ENCODE data around the gene BORCS5. TPM values are rescaled to one million over a fixed set of nuclear protein-coding genes. Genes with fewer than 3 reads are reported as not detected.

BORCS5 gene
- total RNA-seq, 1 experiment from 2014 or later: 6.4 TPM

GRCh38 chr12:12445882-12446181, 89.0 kb downstream of the BORCS5 start:
- H3K79me2 ChIP-seq (ENCODE audit: low read length): no peaks in the 10 kb centered on the region
- no peaks in the 10 kb centered on the region for H3K9me2 ChIP-seq (replicated peaks; ENCODE audit: insufficient read depth, low read length)
- no peak overlapping the region for H3K4me2 ChIP-seq (ENCODE audit: low read depth, low read length, poor library complexity, severe bottlenecking)
- H3K4me1 ChIP-seq (ENCODE audit: low read length): no peaks in the 10 kb centered on the region
- DNase-seq: no peak
- H3K36me3 ChIP-seq (ENCODE audit: insufficient read depth, low read length): no peaks in the 10 kb centered on the region
- H3K27ac ChIP-seq (ENCODE audit: low read length): no peak overlapping the region
- H2AFZ ChIP-seq (ENCODE audit: low read length): no peak overlapping the region
- H3K9me3 ChIP-seq (ENCODE audit: low read length): no peaks in the 10 kb centered on the region
- no peak overlapping the region for H3K4me3 ChIP-seq (ENCODE audit: low read length)
- H4K20me1 ChIP-seq (ENCODE audit: insufficient read depth, low read depth, low read length): 0 out of 2 replicates have a peak, but pooled peaks cover 4% of the 10 kb centered on the region
- no peaks in the 10 kb centered on the region for H3K27me3 ChIP-seq (ENCODE audit: low read length)
- no peak overlapping the region for H3K9ac ChIP-seq (ENCODE audit: low read length)

DNA sequence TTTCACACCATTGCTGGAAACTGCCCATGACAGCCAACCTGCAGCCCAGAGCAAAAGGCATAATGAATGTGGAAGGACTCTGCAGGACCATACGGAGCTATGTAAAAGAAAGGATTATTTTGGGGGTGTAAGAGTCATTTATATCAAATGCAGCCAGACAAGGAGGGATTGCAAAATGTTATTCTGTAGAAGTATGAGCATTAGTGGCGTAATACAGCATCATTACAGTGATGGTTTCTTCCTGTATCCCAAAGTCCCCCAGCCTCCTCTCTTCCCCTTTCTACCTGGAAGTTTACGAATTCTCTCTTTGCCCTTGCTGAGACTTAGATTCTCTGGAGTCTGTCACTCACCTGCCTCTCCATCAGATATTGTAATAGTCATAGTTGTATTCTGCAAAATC, 89.9 kb downstream of the BORCS5 start:
- Histone ChIP-seq H3K9me3 (ENCODE audit: low read length) (no peaks in the 10 kb centered on the region), H2AFZ (ENCODE audit: low read length) (no peak overlapping the region), H4K20me1 (ENCODE audit: insufficient read depth, low read depth, low read length) (0 out of 2 replicates have a peak, but pooled peaks cover 4% of the 10 kb centered on the region), H3K9me2 (replicated peaks; ENCODE audit: insufficient read depth, low read length) (no peaks in the 10 kb centered on the region), H3K4me3 (ENCODE audit: low read length) (no peak overlapping the region), H3K36me3 (ENCODE audit: insufficient read depth, low read length) (no peaks in the 10 kb centered on the region), H3K79me2 (ENCODE audit: low read length) (no peaks in the 10 kb centered on the region), H3K9ac (ENCODE audit: low read length) (no peak overlapping the region), H3K27ac (ENCODE audit: low read length) (no peak overlapping the region), H3K4me2 (ENCODE audit: low read depth, low read length, poor library complexity, severe bottlenecking) (no peak overlapping the region), H3K27me3 (ENCODE audit: low read length) (no peaks in the 10 kb centered on the region), H3K4me1 (ENCODE audit: low read length) (no peaks in the 10 kb centered on the region)
- no peak for DNase-seq

GRCh38 chr12:12447236-12447635, 90.4 kb downstream of the BORCS5 start:
- Histone ChIP-seq H3K4me3 (ENCODE audit: low read length) (no peak overlapping the region), H3K36me3 (ENCODE audit: insufficient read depth, low read length) (no peaks in the 10 kb centered on the region), H3K4me2 (ENCODE audit: low read depth, low read length, poor library complexity, severe bottlenecking) (no peak overlapping the region), H3K9me2 (replicated peaks; ENCODE audit: insufficient read depth, low read length) (no peaks in the 10 kb centered on the region), H3K79me2 (ENCODE audit: low read length) (no peaks in the 10 kb centered on the region), H3K27ac (ENCODE audit: low read length) (no peak overlapping the region), H3K9ac (ENCODE audit: low read length) (no peak overlapping the region), H4K20me1 (ENCODE audit: insufficient read depth, low read depth, low read length) (0 out of 2 replicates have a peak, but pooled peaks cover 4% of the 10 kb centered on the region), H2AFZ (ENCODE audit: low read length) (no peak overlapping the region), H3K9me3 (ENCODE audit: low read length) (no peaks in the 10 kb centered on the region), H3K27me3 (ENCODE audit: low read length) (no peaks in the 10 kb centered on the region), H3K4me1 (ENCODE audit: low read length) (no peaks in the 10 kb centered on the region)
- no peak for DNase-seq

GRCh38 chr12:12447837-12448236, 91.0 kb downstream of the BORCS5 start:
- Histone ChIP-seq H3K4me2 (ENCODE audit: low read depth, low read length, poor library complexity, severe bottlenecking) (no peak overlapping the region), H3K27me3 (ENCODE audit: low read length) (no peaks in the 10 kb centered on the region), H3K9me2 (replicated peaks; ENCODE audit: insufficient read depth, low read length) (no peaks in the 10 kb centered on the region), H4K20me1 (ENCODE audit: insufficient read depth, low read depth, low read length) (0 out of 2 replicates have a peak, but pooled peaks cover 4% of the 10 kb centered on the region), H3K4me3 (ENCODE audit: low read length) (no peak overlapping the region), H3K27ac (ENCODE audit: low read length) (no peak overlapping the region), H3K9me3 (ENCODE audit: low read length) (no peaks in the 10 kb centered on the region), H3K4me1 (ENCODE audit: low read length) (no peaks in the 10 kb centered on the region), H3K79me2 (ENCODE audit: low read length) (no peaks in the 10 kb centered on the region), H3K9ac (ENCODE audit: low read length) (no peak overlapping the region), H2AFZ (ENCODE audit: low read length) (no peak overlapping the region), H3K36me3 (ENCODE audit: insufficient read depth, low read length) (no peaks in the 10 kb centered on the region)
- DNase-seq: no peak

GRCh38 chr12:12449533-12450025, 92.7 kb downstream of the BORCS5 start:
- Histone ChIP-seq H3K9ac (ENCODE audit: low read length) (no peak overlapping the region), H3K79me2 (ENCODE audit: low read length) (no peaks in the 10 kb centered on the region), H3K36me3 (ENCODE audit: insufficient read depth, low read length) (no peaks in the 10 kb centered on the region), H3K4me3 (ENCODE audit: low read length) (no peak overlapping the region), H4K20me1 (ENCODE audit: insufficient read depth, low read depth, low read length) (no peaks in the 10 kb centered on the region), H3K9me2 (replicated peaks; ENCODE audit: insufficient read depth, low read length) (no peaks in the 10 kb centered on the region), H2AFZ (ENCODE audit: low read length) (no peak overlapping the region), H3K27ac (ENCODE audit: low read length) (no peak overlapping the region), H3K27me3 (ENCODE audit: low read length) (no peaks in the 10 kb centered on the region), H3K4me2 (ENCODE audit: low read depth, low read length, poor library complexity, severe bottlenecking) (no peak overlapping the region), H3K9me3 (ENCODE audit: low read length) (no peaks in the 10 kb centered on the region), H3K4me1 (ENCODE audit: low read length) (no peaks in the 10 kb centered on the region)
- no peak for DNase-seq

DNA sequence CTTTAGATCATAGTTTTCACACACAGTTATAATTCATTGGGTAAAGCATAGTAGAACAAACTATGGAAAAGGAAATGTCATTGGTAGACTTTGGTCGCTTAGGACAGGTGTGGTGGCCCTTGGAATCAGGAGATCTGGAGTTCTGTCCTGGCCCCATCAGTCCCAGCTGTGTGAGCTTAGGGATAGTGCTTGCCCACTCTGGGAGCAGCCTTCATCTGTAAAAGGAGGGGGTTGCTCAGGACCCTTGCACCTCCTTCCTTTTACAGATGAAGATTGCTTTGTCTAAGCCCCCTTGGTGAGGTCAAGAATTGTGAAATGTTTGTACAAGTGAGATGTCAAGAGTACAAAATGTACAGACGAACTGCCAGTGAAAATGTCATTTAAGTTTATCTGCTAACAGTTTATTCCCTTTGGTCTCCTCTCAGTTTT, 93.2 kb downstream of the BORCS5 start:
- Histone ChIP-seq H4K20me1 (ENCODE audit: insufficient read depth, low read depth, low read length) (no peaks in the 10 kb centered on the region), H3K9me2 (replicated peaks; ENCODE audit: insufficient read depth, low read length) (no peaks in the 10 kb centered on the region), H3K9me3 (ENCODE audit: low read length) (no peaks in the 10 kb centered on the region), H2AFZ (ENCODE audit: low read length) (no peak overlapping the region), H3K27me3 (ENCODE audit: low read length) (no peaks in the 10 kb centered on the region), H3K9ac (ENCODE audit: low read length) (no peak overlapping the region), H3K4me1 (ENCODE audit: low read length) (no peaks in the 10 kb centered on the region), H3K27ac (ENCODE audit: low read length) (no peak overlapping the region), H3K4me2 (ENCODE audit: low read depth, low read length, poor library complexity, severe bottlenecking) (no peak overlapping the region), H3K79me2 (ENCODE audit: low read length) (no peaks in the 10 kb centered on the region), H3K36me3 (ENCODE audit: insufficient read depth, low read length) (no peaks in the 10 kb centered on the region), H3K4me3 (ENCODE audit: low read length) (no peak overlapping the region)
- DNase-seq: no peak

- H3K79me2 ChIP-seq (ENCODE audit: low read length): no peaks in the 10 kb centered on the region
- H3K9ac ChIP-seq (ENCODE audit: low read length): no peak overlapping the region
- H3K27me3 ChIP-seq (ENCODE audit: low read length): no peaks in the 10 kb centered on the region
- DNase-seq: no peak
- H3K4me1 ChIP-seq (ENCODE audit: low read length): no peaks in the 10 kb centered on the region
- H3K9me3 ChIP-seq (ENCODE audit: low read length): no peaks in the 10 kb centered on the region
- H3K9me2 ChIP-seq (replicated peaks; ENCODE audit: insufficient read depth, low read length): no peaks in the 10 kb centered on the region
- H3K4me3 ChIP-seq (ENCODE audit: low read length): no peak overlapping the region
- no peak overlapping the region for H2AFZ ChIP-seq (ENCODE audit: low read length)
- no peak overlapping the region for H3K27ac ChIP-seq (ENCODE audit: low read length)
- no peaks in the 10 kb centered on the region for H3K36me3 ChIP-seq (ENCODE audit: insufficient read depth, low read length)
- H3K4me2 ChIP-seq (ENCODE audit: low read depth, low read length, poor library complexity, severe bottlenecking): no peak overlapping the region
- H4K20me1 ChIP-seq (ENCODE audit: insufficient read depth, low read depth, low read length): no peaks in the 10 kb centered on the region
These were observed 94.2 kb downstream of the BORCS5 start for GRCh38 chr12:12451098-12451497.

- H3K27ac ChIP-seq (ENCODE audit: low read length): no peak overlapping the region
- no peak overlapping the region for H3K4me2 ChIP-seq (ENCODE audit: low read depth, low read length, poor library complexity, severe bottlenecking)
- H3K36me3 ChIP-seq (ENCODE audit: insufficient read depth, low read length): no peaks in the 10 kb centered on the region
- no peak for DNase-seq
- H3K4me3 ChIP-seq (ENCODE audit: low read length): no peak overlapping the region
- H3K79me2 ChIP-seq (ENCODE audit: low read length): no peaks in the 10 kb centered on the region
- no peaks in the 10 kb centered on the region for H3K27me3 ChIP-seq (ENCODE audit: low read length)
- no peaks in the 10 kb centered on the region for H3K9me2 ChIP-seq (replicated peaks; ENCODE audit: insufficient read depth, low read length)
- no peaks in the 10 kb centered on the region for H3K9me3 ChIP-seq (ENCODE audit: low read length)
- no peak overlapping the region for H2AFZ ChIP-seq (ENCODE audit: low read length)
- H3K9ac ChIP-seq (ENCODE audit: low read length): no peak overlapping the region
- 0 out of 2 replicates have a peak, but pooled peaks cover 4% of the 10 kb centered on the region for H4K20me1 ChIP-seq (ENCODE audit: insufficient read depth, low read depth, low read length)
- no peaks in the 10 kb centered on the region for H3K4me1 ChIP-seq (ENCODE audit: low read length)
These were observed 95.5 kb downstream of the BORCS5 start for GRCh38 chr12:12452326-12452902.

Measured in Karpas-422 (cell line).